Ectodermal cell (in vitro differentiated cells): ENCODE results near the gene POU2F1.
"Not testable (repeated sequence)": the region's sequence is repeated elsewhere in the genome, so short reads cannot be mapped to it uniquely, and the experiment has no call there.

ENCODE experiments used
- H3K27ac ChIP-seq: 2 replicates; pipeline ENCODE4 v1.7.0; 2013; ENCODE audit warnings: mild to moderate bottlenecking, low read depth, low read length; ENCODE audit not compliant: insufficient read depth, poor library complexity, severe bottlenecking
- H3K27me3 ChIP-seq: 2 replicates; pipeline ENCODE4 v1.7.0; 2013; ENCODE audit warnings: mild to moderate bottlenecking, low read length; ENCODE audit not compliant: insufficient read depth, control insufficient read depth, poor library complexity, severe bottlenecking
- H3K36me3 ChIP-seq: one replicate; pipeline ENCODE4 v1.7.0; 2013; ENCODE audit warnings: low read length; ENCODE audit not compliant: control insufficient read depth, insufficient read depth
- H3K4me1 ChIP-seq: one replicate; pipeline ENCODE4 v1.7.0; 2013; ENCODE audit warnings: low read length; ENCODE audit not compliant: control insufficient read depth, insufficient read depth
- H3K4me3 ChIP-seq: 2 replicates; pipeline ENCODE4 v1.7.0; 2013; ENCODE audit warnings: low read depth, low read length, control low read depth; ENCODE audit not compliant: insufficient read depth
- H3K9me3 ChIP-seq: 2 replicates; pipeline ENCODE4 v1.7.0; 2013; ENCODE audit warnings: mild to moderate bottlenecking, low read length, moderate library complexity; ENCODE audit not compliant: control insufficient read depth
- WGBS, 2 experiments: methylation state at CpG; one replicate each; pipeline ENCODE4 v1.1.7; 2013; ENCODE audit warnings: missing lambda C conversion rate in 2 of 2; 5-methylcytosine and 5-hydroxymethylcytosine counted together

The POU2F1 gene

DNA sequence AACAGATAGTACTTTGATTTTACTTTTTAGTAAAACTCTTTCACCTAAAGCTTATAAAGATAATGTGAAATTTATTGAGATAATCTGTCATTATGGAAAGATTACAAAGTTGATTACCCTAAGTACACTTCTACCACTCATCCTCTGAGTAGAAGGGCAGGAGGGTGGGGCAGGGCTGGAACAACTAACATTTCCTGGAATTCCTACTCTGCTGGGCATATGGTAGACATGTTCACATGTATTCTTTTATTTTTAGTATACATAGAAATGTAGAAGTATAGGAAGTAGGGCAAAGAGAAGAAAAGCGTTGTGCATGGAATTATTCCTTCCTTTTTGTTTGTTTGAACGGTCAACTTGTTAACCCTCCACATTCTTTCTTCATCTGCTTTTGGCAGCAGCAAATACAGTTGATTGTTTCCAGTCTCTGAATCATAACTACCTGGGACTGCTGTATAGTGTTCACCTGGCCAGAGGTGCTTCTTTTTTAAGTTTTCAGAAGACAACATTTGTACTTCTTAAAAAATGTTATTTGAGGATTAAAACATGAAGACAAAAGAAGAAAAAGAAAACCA is 85.1 kb downstream of the POU2F1 start:
- 87 to 93% methylated on average over 2 of the region's 2 CpGs for WGBS, 2 experiments
- H3K27ac ChIP-seq, result no peak overlapping the region
- H3K4me1 ChIP-seq, result peaks cover 3% of the 10 kb centered on the region
- no peaks in the 10 kb centered on the region for H3K27me3 ChIP-seq
- H3K36me3 ChIP-seq, result no peaks in the 10 kb centered on the region
- no peak overlapping the region for H3K4me3 ChIP-seq
- no peaks in the 10 kb centered on the region for H3K9me3 ChIP-seq

DNA sequence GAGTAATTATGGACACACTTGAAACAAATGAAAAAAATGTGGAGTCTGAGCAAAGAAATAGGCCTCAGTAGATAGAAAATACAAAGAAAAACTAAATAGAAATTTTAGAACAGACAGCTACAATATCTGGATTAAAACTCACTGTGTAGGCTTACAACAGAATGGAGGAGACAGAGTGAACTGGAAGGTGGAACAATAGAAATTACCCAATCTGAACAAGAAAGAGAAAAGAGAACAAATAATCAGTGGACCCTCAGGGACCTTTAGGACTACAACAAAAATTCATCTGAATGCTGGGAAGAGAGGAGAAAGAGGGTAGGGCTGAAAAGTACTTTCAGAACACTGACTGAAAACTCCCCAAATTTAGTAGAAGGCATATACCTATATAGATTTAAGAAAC is 90.0 kb downstream of the POU2F1 start:
- Histone ChIP-seq H3K27ac (no peak overlapping the region), H3K27me3 (no peaks in the 10 kb centered on the region), H3K9me3 (no peaks in the 10 kb centered on the region), H3K4me1 (peaks cover 5% of the 10 kb centered on the region), H3K4me3 (no peak overlapping the region), H3K36me3 (peaks cover 6% of the 10 kb centered on the region)

DNA sequence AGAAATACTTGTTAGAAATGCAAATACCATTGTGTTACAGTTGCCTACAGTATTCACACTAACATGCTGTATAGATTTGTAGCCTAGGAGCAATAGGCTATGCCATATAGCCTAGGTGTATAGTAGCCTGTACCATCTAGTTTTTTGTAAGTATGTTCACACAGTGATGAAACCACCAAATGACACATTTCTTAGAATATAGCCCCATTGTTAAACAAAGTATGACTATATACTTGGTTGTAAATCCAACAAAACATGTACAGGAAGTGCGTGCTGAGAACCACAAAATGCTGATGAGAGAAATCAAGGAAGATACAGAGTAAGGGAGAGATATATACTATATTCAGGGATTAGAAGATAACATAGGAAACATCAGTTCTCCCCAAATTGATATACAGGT is 92.2 kb downstream of the POU2F1 start:
- H3K27ac ChIP-seq, result no peak overlapping the region
- peaks cover 6% of the 10 kb centered on the region for H3K36me3 ChIP-seq
- H3K4me3 ChIP-seq, result no peak overlapping the region
- peaks cover 5% of the 10 kb centered on the region for H3K4me1 ChIP-seq
- no peaks in the 10 kb centered on the region for H3K9me3 ChIP-seq
- H3K27me3 ChIP-seq, result no peaks in the 10 kb centered on the region
- WGBS, 2 experiments, result 92% methylated on average over 1 of the region's 1 CpG; no CpG with 5 or more reads in 1 of the 2 experiments

DNA sequence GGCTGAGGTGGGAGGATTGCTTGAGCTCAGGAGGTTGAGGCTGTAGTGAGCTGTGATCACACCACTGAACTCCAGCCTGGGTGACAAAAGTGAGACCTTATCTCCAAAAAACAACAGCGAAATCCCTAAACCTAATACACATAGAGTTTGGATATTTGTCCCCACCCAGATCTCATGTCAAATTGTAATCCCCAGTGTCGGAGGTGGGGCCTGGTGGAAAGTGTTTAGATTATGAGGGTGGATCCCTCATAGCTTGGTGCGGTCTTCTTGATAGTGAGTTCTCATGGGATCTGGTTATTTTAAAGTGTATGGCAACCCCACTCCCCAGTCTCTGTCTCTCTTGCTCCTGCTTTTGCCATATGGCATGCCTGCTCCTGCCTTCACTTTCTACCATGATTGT is 94.0 kb downstream of the POU2F1 start:
- Histone ChIP-seq H3K27ac (no peak overlapping the region), H3K9me3 (no peaks in the 10 kb centered on the region), H3K4me1 (peaks cover 5% of the 10 kb centered on the region), H3K27me3 (no peaks in the 10 kb centered on the region), H3K4me3 (no peak overlapping the region), H3K36me3 (peaks cover 6% of the 10 kb centered on the region)
- 94 to 100% methylated on average over 3 of the region's 3 CpGs for WGBS, 2 experiments

DNA sequence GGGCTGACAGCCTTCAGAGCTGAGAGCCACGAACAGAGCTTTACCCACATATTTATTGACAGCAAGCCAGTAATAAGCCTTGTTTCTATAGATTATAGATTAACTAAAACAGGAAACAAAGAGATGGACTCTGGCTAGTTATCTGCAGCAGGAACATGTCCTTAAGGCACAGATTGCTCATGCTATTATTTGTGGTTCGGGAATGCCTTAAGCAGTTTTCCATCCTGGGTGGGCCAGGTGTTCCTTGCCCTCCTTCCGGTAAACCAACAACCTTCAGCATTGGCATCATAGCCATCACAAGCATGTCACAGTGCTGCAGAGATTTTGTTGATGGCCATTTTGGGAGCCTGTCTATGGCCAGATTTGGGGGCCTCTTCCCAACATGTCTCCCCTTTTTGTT is 96.8 kb downstream of the POU2F1 start:
- Histone ChIP-seq H3K4me3 (no peak overlapping the region), H3K36me3 (peaks cover 10% of the 10 kb centered on the region), H3K9me3 (no peaks in the 10 kb centered on the region), H3K27ac (no peak overlapping the region), H3K4me1 (no peaks in the 10 kb centered on the region), H3K27me3 (no peaks in the 10 kb centered on the region)
- 92 to 99% methylated on average over 2 of the region's 3 CpGs for WGBS, 2 experiments

DNA sequence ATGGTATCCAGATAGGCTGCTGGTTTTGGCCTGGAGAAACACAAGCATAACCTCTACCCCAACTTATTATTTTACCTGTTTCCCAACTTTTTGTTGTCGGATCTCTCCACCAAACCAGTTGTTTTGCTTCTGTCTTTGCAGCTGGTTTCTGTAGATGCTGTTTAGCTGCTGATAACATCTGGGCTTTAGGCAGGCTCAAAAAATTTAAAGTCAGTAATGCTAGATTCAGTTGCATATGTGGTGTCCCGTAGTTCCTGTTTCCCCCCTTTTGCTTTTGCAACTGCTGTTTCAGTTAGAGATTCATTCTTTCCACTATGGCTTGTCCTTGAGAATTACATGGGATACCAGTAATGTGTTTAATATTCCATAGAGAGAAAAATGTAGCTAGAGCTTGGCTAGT is 98.5 kb downstream of the POU2F1 start:
- H3K4me1 ChIP-seq, H3K4me3 ChIP-seq, H3K9me3 ChIP-seq, H3K27ac ChIP-seq, H3K27me3 ChIP-seq: not testable (repeated sequence)
- WGBS, 2 experiments, result 97 to 100% methylated on average over 2 of the region's 2 CpGs
- H3K36me3 ChIP-seq, result peaks cover 19% of the 10 kb centered on the region

DNA sequence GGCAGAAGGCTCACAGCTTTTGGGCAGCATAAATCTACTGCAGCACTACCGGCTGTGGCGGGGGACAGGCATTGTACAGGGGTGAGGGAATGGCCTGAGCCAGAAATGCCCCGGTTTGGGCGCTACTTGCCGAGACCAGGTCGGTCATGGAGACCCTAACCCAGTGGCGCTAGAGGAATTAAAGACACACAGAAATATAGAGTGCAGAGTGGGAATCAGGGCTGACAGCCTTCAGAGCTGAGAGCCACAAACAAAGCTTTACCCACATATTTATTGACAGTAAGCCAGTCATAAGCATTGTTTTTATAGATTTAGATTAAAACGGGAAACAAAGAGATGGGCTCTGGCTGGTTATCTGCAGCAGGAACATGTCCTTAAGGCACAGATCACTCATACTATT is 101.8 kb downstream of the POU2F1 start:
- H3K27ac ChIP-seq, result no peak overlapping the region
- no peaks in the 10 kb centered on the region for H3K4me1 ChIP-seq
- peaks cover 13% of the 10 kb centered on the region for H3K36me3 ChIP-seq
- H3K9me3 ChIP-seq, result no peaks in the 10 kb centered on the region
- no peaks in the 10 kb centered on the region for H3K27me3 ChIP-seq
- WGBS, 2 experiments, result 97 to 98% methylated on average over 8 of the region's 8 CpGs
- no peak overlapping the region for H3K4me3 ChIP-seq

DNA sequence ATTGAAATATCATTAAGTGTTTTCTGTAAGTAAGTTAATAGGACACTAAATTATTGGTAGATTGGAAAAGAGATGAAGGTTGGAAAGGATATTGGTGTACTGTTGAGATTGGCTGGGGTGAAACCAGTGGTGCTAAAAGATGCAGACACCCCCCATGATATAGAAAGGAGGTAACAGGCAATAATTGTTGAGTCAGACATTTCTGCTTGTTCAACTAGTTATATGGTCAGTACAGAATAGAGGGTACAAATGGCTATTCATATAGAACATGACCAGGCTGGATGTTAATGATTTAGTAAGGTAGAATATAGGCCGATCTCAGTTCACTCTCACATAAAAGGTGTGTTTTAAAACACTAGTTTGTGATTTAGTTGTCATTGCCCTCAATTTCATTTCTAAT is 104.5 kb downstream of the POU2F1 start:
- Histone ChIP-seq H3K36me3 (peaks cover 13% of the 10 kb centered on the region), H3K4me1 (peaks cover 11% of the 10 kb centered on the region), H3K9me3 (no peaks in the 10 kb centered on the region), H3K27me3 (no peaks in the 10 kb centered on the region), H3K27ac (no peak overlapping the region), H3K4me3 (no peak overlapping the region)
- 86 to 100% methylated on average over 1 of the region's 1 CpG for WGBS, 2 experiments

DNA sequence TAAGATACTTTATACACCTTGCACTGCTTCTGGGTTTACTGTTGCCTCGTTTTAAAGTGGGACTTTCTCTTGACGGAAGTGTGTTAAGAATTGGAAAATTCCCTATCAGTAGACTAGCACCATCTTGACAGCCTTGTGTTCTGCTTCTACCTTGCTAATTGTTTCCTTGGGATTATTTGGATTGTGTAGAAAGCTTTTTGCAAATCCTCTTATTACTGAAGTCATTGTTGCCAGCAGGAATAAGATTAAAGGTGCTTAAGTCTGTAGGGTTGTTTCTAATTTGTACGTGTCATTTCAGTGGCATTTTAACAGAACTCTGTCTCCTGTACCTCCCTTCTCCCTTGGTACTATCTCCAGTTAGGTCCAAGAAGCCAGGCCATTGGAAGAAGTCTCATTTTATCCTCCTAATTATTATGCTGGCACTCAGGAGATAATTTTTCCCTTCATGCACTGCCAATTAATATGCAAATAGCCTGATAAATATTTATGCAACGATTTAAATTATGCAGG is 107.7 kb downstream of the POU2F1 start:
- no peaks in the 10 kb centered on the region for H3K9me3 ChIP-seq
- H3K27me3 ChIP-seq, result no peaks in the 10 kb centered on the region
- peaks cover 11% of the 10 kb centered on the region for H3K4me1 ChIP-seq
- 55 to 61% methylated on average over 4 of the region's 4 CpGs for WGBS, 2 experiments
- peaks cover 4% of the 10 kb centered on the region for H3K36me3 ChIP-seq
- no peak overlapping the region for H3K4me3 ChIP-seq
- peak overlapping the region; percentile 28 for H3K27ac ChIP-seq

DNA sequence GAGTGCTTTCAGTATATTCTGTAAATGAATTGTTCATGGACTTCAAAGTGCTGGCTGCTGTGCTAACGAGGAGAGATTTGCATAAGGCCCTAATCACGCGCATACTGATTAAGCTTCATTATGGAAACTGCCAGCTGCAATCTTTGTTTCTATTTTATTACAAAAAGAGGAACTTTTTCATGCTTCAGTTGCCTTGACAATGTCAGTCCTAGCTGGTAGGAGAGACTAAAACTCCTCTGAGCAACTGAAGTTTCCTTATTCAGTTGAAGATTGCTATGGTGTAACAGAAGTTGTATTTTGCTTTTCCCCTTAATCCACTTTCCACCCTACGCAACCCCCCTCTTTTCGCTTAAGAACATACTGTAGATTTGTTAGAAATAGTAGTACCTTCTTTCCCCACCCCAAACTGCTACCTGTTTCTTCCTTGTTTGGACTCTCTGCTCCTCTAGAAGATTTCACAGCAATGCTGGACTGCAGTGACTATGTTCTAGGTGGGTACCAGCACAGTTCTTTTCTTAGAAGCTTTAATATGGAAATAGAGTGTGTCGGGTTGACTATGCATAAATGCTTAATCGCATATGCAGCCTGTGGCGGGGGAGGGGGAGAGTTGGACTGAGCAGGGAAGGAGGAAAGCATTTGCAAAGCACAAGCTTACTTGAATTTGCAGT is 108.3 kb downstream of the POU2F1 start:
- WGBS, 2 experiments, result 26 to 30% methylated on average over 6 to 7 of the region's 8 CpGs
- Histone ChIP-seq H3K27ac (no peak overlapping the region), H3K27me3 (no peaks in the 10 kb centered on the region), H3K9me3 (no peaks in the 10 kb centered on the region), H3K4me3 (no peak overlapping the region), H3K36me3 (no peaks in the 10 kb centered on the region), H3K4me1 (peaks cover 11% of the 10 kb centered on the region)
